Measurements from ENCODE around the gene PDE4D. TPM values are rescaled to one million over a fixed set of nuclear protein-coding genes. Genes with fewer than 3 reads are reported as not detected.

PDE4D gene
- total RNA-seq, 1 experiment from 2014 or later, result 2.4 TPM

DNA sequence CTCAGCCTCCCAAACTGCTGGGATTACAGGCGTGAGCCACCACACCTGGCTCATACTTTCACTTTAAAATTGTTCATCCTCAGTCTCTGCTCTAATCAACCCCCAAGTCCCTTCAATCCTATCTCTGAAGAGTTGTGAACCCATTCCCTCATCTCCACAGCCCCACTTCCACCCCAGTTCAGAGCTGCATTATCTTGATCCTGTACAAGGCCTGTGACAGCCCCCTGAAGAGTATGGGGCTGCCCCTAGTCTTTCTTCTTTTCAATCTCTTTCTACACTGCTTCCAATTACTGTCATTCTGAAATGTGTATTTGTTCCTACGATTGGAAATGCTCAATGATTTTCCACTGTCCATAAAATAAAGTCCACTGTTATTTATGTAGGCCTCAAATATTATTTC is 722.4 kb downstream of the PDE4D start:
- no peak for TF ChIP-seq TCF7L2 (IDR thresholded peaks at IDR 0.05; ENCODE audit: low read depth, low read length)
- no peak overlapping the region for H3K27ac ChIP-seq (ENCODE audit: low read length)
- in situ Hi-C loops (cut with HindIII; ENCODE audit: low pct_unique_long_range_greater_than_20kb, low sequenced_read_pairs) (no loop called here), intact Hi-C loops (cut with micrococcal nuclease; ENCODE audit: unreplicated experiment) (loop anchor here (5.0 to 10.0 kb wide), 2 partner anchors 136 to 284 kb away; no protein-coding TSS in a partner anchor)
- no peaks in the 10 kb centered on the region for H3K4me1 ChIP-seq (ENCODE audit: control insufficient read depth, insufficient read depth, low read length)
- H3K36me3 ChIP-seq (ENCODE audit: control insufficient read depth, insufficient read depth, low read length), result no peaks in the 10 kb centered on the region
- no peaks in the 10 kb centered on the region for H3K9me3 ChIP-seq (ENCODE audit: control insufficient read depth, insufficient read depth, low read depth, low read length)
- CTCF ChIA-PET, result no interaction called here
- no peaks in the 10 kb centered on the region for H3K27me3 ChIP-seq (ENCODE audit: control insufficient read depth, insufficient read depth, low read length)
- DNase-seq (ENCODE audit: low read depth, low spot score), result no peak
- ATAC-seq, result no peak
- no TSS peak for BruUV-seq (replicated peaks)
- H3K4me3 ChIP-seq (ENCODE audit: low read depth in 2 of 2, low read length in 2 of 2), result no peak overlapping the region
- POLR2A ChIA-PET, result no interaction called here

DNA sequence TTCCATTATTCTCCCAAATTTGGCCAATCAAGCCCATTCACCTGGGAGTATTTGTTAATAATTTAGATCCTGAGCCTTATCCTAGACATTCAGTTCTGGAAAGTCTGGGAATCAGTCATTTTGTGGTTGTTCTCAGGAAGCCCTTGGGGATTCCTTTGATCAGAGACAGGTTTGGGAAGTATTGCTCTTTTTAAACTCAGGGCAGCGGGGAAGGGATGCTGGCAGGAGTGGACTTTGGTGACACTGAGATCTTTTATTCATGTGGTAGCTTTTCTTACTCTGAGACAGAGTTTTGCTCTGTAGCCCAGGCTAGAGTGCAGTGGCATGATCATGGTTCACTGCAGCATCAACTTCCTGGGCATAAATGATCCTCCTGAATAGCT is 723.8 kb downstream of the PDE4D start:
- TF ChIP-seq, protein P1, sequence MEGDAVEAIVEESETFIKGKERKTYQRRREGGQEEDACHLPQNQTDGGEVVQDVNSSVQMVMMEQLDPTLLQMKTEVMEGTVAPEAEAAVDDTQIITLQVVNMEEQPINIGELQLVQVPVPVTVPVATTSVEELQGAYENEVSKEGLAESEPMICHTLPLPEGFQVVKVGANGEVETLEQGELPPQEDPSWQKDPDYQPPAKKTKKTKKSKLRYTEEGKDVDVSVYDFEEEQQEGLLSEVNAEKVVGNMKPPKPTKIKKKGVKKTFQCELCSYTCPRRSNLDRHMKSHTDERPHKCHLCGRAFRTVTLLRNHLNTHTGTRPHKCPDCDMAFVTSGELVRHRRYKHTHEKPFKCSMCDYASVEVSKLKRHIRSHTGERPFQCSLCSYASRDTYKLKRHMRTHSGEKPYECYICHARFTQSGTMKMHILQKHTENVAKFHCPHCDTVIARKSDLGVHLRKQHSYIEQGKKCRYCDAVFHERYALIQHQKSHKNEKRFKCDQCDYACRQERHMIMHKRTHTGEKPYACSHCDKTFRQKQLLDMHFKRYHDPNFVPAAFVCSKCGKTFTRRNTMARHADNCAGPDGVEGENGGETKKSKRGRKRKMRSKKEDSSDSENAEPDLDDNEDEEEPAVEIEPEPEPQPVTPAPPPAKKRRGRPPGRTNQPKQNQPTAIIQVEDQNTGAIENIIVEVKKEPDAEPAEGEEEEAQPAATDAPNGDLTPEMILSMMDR (IDR thresholded peaks at IDR 0.05), result no peak
- no peak for TF ChIP-seq POLR2AphosphoS5 (IDR thresholded peaks at IDR 0.05; ENCODE audit: low read depth, low read length)
- TF ChIP-seq TCF7L2 (IDR thresholded peaks at IDR 0.05; ENCODE audit: low read depth, low read length), result no peak
- no peak for TF ChIP-seq REST (IDR thresholded peaks at IDR 0.05; ENCODE audit: insufficient read depth in 1 of 2, low read depth in 2 of 2, low read length in 1 of 2)
- TF ChIP-seq SIN3A (IDR thresholded peaks at IDR 0.05; ENCODE audit: borderline replicate concordance, insufficient read depth, low read depth, low read length), result no peak
- in situ Hi-C loops (cut with HindIII; ENCODE audit: low pct_unique_long_range_greater_than_20kb, low sequenced_read_pairs) (no loop called here), intact Hi-C loops (cut with micrococcal nuclease; ENCODE audit: unreplicated experiment) (loop anchor here (5.0 to 10.0 kb wide), 2 partner anchors 135 to 282 kb away; no protein-coding TSS in a partner anchor)
- Histone ChIP-seq H3K36me3 (ENCODE audit: control insufficient read depth, insufficient read depth, low read length) (no peaks in the 10 kb centered on the region), H3K4me3 (ENCODE audit: low read depth in 2 of 2, low read length in 2 of 2) (no peak overlapping the region), H3K27ac (ENCODE audit: low read length) (no peak overlapping the region), H3K4me1 (ENCODE audit: control insufficient read depth, insufficient read depth, low read length) (no peaks in the 10 kb centered on the region), H3K9me3 (ENCODE audit: control insufficient read depth, insufficient read depth, low read depth, low read length) (no peaks in the 10 kb centered on the region), H3K27me3 (ENCODE audit: control insufficient read depth, insufficient read depth, low read length) (no peaks in the 10 kb centered on the region)
- BruUV-seq (replicated peaks), result no TSS peak
- ATAC-seq (no peak), DNase-seq (ENCODE audit: low read depth, low spot score) (no peak)
- POLR2A ChIA-PET, result no interaction called here
- CTCF ChIA-PET, result no interaction called here

- Histone ChIP-seq H3K9me3 (ENCODE audit: control insufficient read depth, insufficient read depth, low read depth, low read length) (no peaks in the 10 kb centered on the region), H3K4me3 (ENCODE audit: low read depth in 2 of 2, low read length in 2 of 2) (no peak overlapping the region), H3K4me1 (ENCODE audit: control insufficient read depth, insufficient read depth, low read length) (no peaks in the 10 kb centered on the region), H3K27me3 (ENCODE audit: control insufficient read depth, insufficient read depth, low read length) (no peaks in the 10 kb centered on the region), H3K27ac (ENCODE audit: low read length) (no peak overlapping the region), H3K36me3 (ENCODE audit: control insufficient read depth, insufficient read depth, low read length) (no peaks in the 10 kb centered on the region)
- no peak for ATAC-seq
- POLR2A ChIA-PET, result no interaction called here
- intact Hi-C loops (cut with micrococcal nuclease; ENCODE audit: unreplicated experiment), result no loop called here
- CTCF ChIA-PET, result no interaction called here
- no peak for DNase-seq (ENCODE audit: low read depth, low spot score)
- no TSS peak for BruUV-seq (replicated peaks)
- in situ Hi-C loops (cut with HindIII; ENCODE audit: low pct_unique_long_range_greater_than_20kb, low sequenced_read_pairs), result no loop called here
- TF ChIP-seq REST (IDR thresholded peaks at IDR 0.05; ENCODE audit: insufficient read depth in 1 of 2, low read depth in 2 of 2, low read length in 1 of 2) (no peak), TCF7L2 (IDR thresholded peaks at IDR 0.05; ENCODE audit: low read depth, low read length) (no peak), POLR2AphosphoS5 (IDR thresholded peaks at IDR 0.05; ENCODE audit: low read depth, low read length) (no peak), SIN3A (IDR thresholded peaks at IDR 0.05; ENCODE audit: borderline replicate concordance, insufficient read depth, low read depth, low read length) (no peak)
- TF ChIP-seq, protein P1 (IDR thresholded peaks at IDR 0.05), result no peak
These were observed 724.3 kb downstream of the PDE4D start for GRCh38 chr5:59169081-59169767.
